HFF-Myc (cell line): ENCODE measurements around the gene SNED1.

Experiments used
- DNase-seq: peaks from one replicate; pipeline ENCODE4 v3.0.0-alpha.2; 2011; ENCODE audit warnings: low read depth; ENCODE audit errors: extremely low read depth
- H3K4me3 ChIP-seq: replicated peaks from 2 replicates; pipeline ENCODE4 v1.5.1; 2011; ENCODE audit warnings: low read depth, mild to moderate bottlenecking, control low read depth, low read length
- TF ChIP-seq, protein P1 (sequence below): IDR thresholded peaks from 2 replicates; pipeline ENCODE4 v1.5.1; 2012; ENCODE audit warnings: mild to moderate bottlenecking, low read depth, low read length, control low read depth; ENCODE audit errors: missing control alignments

The SNED1 gene

DNA sequence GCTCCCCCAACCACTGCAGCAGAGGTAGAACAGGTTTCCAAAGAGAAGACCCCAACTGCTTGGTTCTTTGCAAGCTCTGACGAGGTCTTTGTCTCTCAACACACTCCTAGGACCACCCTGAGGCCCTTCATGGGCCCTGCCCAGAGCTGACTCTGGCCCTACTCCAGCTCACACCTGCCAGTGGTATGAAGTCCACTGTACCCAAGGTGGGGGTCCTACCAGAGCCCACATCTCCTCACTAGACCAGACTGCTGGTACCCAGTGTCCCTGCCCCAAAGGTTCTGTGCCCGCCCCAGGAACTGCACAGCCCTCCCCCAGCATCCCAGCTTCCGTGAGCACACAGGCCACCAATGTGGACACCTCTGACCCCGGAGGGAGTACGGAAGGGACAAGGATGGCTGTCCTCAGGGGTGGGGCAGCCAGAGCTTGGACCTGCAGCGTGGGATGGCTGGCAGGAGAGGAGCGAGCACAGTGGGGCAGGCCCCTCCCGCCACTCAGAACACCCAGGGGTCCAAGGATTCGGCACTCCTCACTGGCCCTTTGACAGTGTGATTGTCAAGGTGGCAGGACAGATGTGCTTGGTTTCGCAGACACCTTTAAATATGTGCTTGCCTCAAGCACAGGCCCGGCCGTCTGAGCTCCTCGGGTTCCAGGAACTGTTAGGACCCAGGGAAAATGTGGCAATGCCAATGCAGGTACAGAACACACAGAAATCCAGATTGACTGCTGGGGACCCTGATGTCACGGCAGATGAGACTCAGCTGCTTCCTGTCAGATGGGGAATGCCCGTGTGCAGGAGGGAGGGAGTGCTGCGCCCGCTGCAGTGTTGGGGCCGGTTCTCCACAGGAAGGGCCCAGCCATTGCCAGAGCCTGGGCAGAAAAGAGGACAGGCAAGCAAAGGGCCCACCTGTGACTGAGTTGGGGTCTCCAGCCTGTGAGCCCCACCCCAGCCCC is 52.5 kb downstream of the SNED1 start:
- TF ChIP-seq, protein P1, sequence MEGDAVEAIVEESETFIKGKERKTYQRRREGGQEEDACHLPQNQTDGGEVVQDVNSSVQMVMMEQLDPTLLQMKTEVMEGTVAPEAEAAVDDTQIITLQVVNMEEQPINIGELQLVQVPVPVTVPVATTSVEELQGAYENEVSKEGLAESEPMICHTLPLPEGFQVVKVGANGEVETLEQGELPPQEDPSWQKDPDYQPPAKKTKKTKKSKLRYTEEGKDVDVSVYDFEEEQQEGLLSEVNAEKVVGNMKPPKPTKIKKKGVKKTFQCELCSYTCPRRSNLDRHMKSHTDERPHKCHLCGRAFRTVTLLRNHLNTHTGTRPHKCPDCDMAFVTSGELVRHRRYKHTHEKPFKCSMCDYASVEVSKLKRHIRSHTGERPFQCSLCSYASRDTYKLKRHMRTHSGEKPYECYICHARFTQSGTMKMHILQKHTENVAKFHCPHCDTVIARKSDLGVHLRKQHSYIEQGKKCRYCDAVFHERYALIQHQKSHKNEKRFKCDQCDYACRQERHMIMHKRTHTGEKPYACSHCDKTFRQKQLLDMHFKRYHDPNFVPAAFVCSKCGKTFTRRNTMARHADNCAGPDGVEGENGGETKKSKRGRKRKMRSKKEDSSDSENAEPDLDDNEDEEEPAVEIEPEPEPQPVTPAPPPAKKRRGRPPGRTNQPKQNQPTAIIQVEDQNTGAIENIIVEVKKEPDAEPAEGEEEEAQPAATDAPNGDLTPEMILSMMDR: no peak
- no peak overlapping the region for H3K4me3 ChIP-seq
- DNase-seq: no peak

DNA sequence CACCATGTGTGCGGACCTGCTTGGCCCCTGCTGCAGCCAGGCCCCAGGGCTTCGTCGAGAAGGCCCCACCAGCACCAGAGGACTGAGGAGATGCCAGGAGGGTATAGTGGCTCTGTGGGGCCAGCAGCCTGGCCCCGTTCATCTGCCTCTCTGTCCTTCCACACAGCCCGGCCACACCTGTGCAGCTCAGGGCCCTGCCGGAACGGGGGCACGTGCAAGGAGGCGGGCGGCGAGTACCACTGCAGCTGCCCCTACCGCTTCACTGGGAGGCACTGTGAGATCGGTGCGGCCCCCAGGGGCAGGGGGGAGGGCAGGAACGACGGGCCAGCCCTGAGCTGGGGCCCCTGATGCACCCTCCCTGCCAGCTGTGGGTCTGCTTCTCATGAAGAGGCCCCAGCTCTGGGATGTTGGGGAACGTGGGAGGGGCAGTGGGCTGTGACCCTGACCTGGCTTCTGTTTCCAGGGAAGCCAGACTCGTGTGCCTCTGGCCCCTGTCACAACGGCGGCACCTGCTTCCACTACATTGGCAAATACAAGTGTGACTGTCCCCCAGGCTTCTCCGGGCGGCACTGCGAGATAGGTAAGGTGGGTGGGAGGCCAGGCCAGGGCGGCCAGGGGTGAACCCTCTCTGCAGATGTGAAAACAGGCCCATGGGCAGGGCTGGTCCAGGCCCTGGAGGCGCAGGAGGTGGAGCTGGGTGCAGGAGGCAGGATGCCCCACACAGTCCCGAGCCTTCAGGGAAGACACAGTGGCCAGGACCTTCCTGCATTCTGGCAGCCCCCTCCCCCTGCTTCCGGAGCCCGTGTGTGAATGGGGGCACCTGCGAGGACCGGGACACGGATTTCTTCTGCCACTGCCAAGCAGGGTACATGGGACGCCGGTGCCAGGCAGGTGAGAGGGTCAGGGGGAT is 53.4 kb downstream of the SNED1 start:
- TF ChIP-seq, protein P1: no peak
- no peak for DNase-seq
- no peak overlapping the region for H3K4me3 ChIP-seq

DNA sequence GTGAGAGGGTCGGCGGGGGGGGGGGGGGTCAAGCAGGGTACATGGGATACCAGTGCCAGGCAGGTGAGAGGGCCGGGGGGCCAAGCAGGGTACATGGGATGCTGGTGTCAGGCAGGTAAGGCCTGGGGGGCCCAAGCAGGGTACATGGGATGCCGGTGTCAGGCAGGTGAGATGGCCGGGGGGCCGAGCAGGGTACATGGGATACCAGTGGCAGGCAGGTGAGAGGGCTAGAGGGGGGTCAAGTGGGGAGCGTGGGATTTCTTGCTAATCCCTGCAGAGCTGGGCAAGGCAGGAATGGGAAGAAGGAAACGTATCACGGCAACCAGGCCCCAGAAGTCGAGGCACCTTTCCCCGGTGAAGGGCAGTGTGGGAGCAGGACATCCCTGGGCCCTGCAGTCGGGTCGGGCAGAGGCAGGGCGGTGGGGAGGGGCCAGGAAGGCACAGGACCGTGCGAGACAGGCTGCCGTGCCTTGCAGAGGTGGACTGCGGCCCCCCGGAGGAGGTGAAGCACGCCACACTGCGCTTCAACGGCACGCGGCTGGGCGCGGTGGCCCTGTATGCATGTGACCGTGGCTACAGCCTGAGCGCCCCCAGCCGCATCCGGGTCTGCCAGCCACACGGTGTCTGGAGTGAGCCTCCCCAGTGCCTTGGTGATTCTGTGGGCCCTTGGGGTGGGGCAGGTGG is 54.4 kb downstream of the SNED1 start:
- DNase-seq: no peak
- TF ChIP-seq, protein P1: no peak
- H3K4me3 ChIP-seq: no peak overlapping the region

DNA sequence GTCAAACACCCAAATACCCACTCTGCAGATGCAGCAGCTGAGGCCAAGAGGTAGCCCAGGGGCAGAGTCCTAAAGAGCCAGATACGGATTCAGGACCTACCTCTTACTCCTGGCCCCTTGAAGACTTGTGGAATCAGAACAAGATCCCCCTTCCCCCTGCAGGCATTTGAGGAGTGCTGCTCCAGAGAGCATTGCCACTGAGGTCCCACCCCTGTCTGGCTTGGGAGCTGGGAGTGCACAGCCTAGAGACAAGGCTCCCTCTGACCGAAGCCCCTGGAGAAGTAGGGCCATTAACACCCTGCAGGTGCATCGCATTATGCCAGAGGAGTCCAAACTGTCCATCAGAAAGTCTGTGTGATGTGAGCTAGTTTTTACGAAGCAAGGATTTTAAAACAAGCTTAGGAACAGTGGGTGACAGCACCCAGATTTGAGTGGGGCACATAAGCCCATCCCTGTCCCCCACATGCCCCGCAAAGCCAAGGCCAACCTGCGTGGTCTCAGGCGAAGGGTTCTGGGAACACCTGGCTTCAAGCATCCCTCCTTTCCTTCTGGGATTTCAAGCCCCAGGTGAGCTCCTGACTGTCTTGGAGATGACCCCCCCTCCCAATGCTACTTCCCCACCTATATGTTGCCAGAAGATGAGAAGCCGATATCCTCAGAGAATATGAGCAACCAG is 55.3 kb downstream of the SNED1 start:
- TF ChIP-seq, protein P1: no peak
- H3K4me3 ChIP-seq: no peak overlapping the region
- no peak for DNase-seq

DNA sequence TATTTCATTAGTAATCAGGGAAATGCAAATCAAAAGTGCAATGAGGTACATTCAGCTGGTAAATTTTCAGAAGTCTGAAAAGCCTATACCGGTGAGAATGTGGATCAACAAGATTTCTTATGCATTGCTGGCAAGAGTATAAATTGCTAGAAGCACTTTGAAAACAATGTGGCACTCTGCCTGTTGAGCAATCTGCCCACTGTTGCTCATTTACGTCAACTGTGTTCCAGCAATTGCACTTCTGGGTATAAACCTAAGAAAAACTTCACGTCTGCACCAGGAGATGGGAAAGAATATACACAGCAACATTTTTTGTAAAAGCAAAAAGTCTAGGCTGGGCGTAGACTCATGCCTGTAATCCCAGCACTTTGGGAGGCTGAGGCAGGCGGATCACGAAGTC is 62.9 kb downstream of the SNED1 start:
- no peak for DNase-seq
- TF ChIP-seq, protein P1: no peak
- H3K4me3 ChIP-seq: no peak overlapping the region
